GM12865 (cell line): ENCODE measurements around the gene PRKCE.

ENCODE experiments used
- DNase-seq: peaks from one replicate; pipeline ENCODE4 v3.0.0; 2010; ENCODE audit warnings: low read depth
- H3K4me3 ChIP-seq: 2 replicates; pipeline ENCODE4 v1.5.1; 2011; ENCODE audit warnings: mild to moderate bottlenecking, low read depth, low read length, control low read depth
- TF ChIP-seq, protein P1 (sequence below): IDR thresholded peaks from 2 replicates; pipeline ENCODE4 v1.5.1; 2011; ENCODE audit warnings: low read length, control low read depth, low read depth, inconsistent platforms; ENCODE audit not compliant: insufficient read depth; ENCODE audit errors: missing control alignments

PRKCE gene

GRCh38 chr2:45729753-45730512, 78.5 kb downstream of the PRKCE start:
- DNase-seq: peak; percentile 80
- TF ChIP-seq, protein P1, sequence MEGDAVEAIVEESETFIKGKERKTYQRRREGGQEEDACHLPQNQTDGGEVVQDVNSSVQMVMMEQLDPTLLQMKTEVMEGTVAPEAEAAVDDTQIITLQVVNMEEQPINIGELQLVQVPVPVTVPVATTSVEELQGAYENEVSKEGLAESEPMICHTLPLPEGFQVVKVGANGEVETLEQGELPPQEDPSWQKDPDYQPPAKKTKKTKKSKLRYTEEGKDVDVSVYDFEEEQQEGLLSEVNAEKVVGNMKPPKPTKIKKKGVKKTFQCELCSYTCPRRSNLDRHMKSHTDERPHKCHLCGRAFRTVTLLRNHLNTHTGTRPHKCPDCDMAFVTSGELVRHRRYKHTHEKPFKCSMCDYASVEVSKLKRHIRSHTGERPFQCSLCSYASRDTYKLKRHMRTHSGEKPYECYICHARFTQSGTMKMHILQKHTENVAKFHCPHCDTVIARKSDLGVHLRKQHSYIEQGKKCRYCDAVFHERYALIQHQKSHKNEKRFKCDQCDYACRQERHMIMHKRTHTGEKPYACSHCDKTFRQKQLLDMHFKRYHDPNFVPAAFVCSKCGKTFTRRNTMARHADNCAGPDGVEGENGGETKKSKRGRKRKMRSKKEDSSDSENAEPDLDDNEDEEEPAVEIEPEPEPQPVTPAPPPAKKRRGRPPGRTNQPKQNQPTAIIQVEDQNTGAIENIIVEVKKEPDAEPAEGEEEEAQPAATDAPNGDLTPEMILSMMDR: peak; percentile 44
- no peak overlapping the region for H3K4me3 ChIP-seq

DNA sequence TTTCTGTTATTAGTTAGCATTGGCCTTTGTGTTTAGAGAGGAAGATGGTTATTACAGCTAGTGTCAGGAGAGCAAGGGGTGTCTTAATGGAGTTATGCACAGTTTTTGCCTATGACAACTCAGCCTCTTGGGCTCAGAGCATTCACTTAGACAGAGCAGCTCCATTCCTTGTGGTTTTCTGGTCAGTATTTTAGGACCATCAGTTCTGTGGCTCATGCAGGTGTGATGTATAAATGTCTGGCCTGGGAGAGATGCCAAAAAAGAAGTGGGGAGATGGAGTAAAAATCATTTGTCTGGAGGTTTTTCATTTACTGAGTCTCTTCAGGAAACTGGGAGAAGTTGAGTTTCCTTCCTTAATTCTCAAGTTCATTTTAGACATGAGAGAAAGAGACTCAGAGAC, 79.7 kb downstream of the PRKCE start:
- TF ChIP-seq, protein P1: no peak
- no peak overlapping the region for H3K4me3 ChIP-seq
- DNase-seq: peak; percentile 36

GRCh38 chr2:45732436-45732835, 81.0 kb downstream of the PRKCE start:
- no peak overlapping the region for H3K4me3 ChIP-seq
- no peak for DNase-seq
- TF ChIP-seq, protein P1: no peak

- TF ChIP-seq, protein P1: no peak
- no peak overlapping the region for H3K4me3 ChIP-seq
- DNase-seq: no peak
Observed at GRCh38 chr2:45732946-45733345, 81.5 kb downstream of the PRKCE start.

- H3K4me3 ChIP-seq: no peak overlapping the region
- TF ChIP-seq, protein P1: no peak
- DNase-seq: no peak
Observed at GRCh38 chr2:45734336-45734735, 82.9 kb downstream of the PRKCE start.

- TF ChIP-seq, protein P1: no peak
- H3K4me3 ChIP-seq: no peak overlapping the region
- DNase-seq: no peak
Observed at GRCh38 chr2:45734952-45735351, 83.5 kb downstream of the PRKCE start.
